Astrocyte (in vitro differentiated cells and primary cell): ENCODE data around the gene LDB1. TPM values are rescaled to one million over a fixed set of nuclear protein-coding genes. Genes with fewer than 3 reads are reported as not detected.
A peak's percentile ranks its signal among the peaks of the same experiment; 100 is the strongest.

Experiments used
- DNase-seq: peaks from one replicate; pipeline ENCODE4 v3.0.0-alpha.2; 2010; ENCODE audit warnings: low read depth
- FAIRE-seq: peaks from 2 replicates; lab custom pipeline; 2011; peaks lifted over from hg19 to GRCh38; lab: Jason Lieb, UNC
- H2AFZ ChIP-seq: 2 replicates; pipeline ENCODE4 v1.6.0; 2012; ENCODE audit warnings: low read depth, low read length, inconsistent platforms
- H3K27ac ChIP-seq: 2 replicates; pipeline ENCODE4 v1.5.1; 2011; ENCODE audit warnings: low read depth, low read length, inconsistent platforms
- H3K27me3 ChIP-seq: 2 replicates; pipeline ENCODE4 v1.6.0; 2011; ENCODE audit warnings: low read length, inconsistent platforms; ENCODE audit not compliant: insufficient read depth
- H3K36me3 ChIP-seq: 2 replicates; pipeline ENCODE4 v1.5.1; 2011; ENCODE audit warnings: low read length, inconsistent platforms; ENCODE audit not compliant: insufficient read depth
- H3K4me1 ChIP-seq: 2 replicates; pipeline ENCODE4 v1.5.1; 2011; ENCODE audit warnings: low read length, inconsistent platforms; ENCODE audit not compliant: insufficient read depth
- H3K4me2 ChIP-seq: 2 replicates; pipeline ENCODE4 v1.6.0; 2012; ENCODE audit warnings: low read length, inconsistent platforms
- H3K4me3 ChIP-seq: 2 replicates; pipeline ENCODE4 v1.5.1; 2011; ENCODE audit warnings: low read depth, mild to moderate bottlenecking, low read length, inconsistent platforms; ENCODE audit not compliant: insufficient read depth
- H3K79me2 ChIP-seq: 2 replicates; pipeline ENCODE4 v1.6.0; 2012; ENCODE audit warnings: mild to moderate bottlenecking, low read length, inconsistent platforms; ENCODE audit not compliant: insufficient read depth
- H3K9ac ChIP-seq: 2 replicates; pipeline ENCODE4 v1.6.0; 2012; ENCODE audit warnings: mild to moderate bottlenecking, low read length, inconsistent platforms
- H3K9me3 ChIP-seq: 2 replicates; pipeline ENCODE4 v1.5.1; 2012; ENCODE audit warnings: low read depth, mild to moderate bottlenecking, low read length, inconsistent platforms; ENCODE audit not compliant: insufficient read depth
- H4K20me1 ChIP-seq: 2 replicates; pipeline ENCODE4 v1.6.0; 2012; ENCODE audit warnings: low read length, inconsistent platforms; ENCODE audit not compliant: insufficient read depth
- H3K27ac Mint-ChIP-seq: one replicate; pipeline ENCODE4 v1.8.0; 2021; ENCODE audit warnings: mild to moderate bottlenecking, mixed read lengths; ENCODE audit not compliant: unreplicated experiment
- H3K27me3 Mint-ChIP-seq: one replicate; pipeline ENCODE4 v1.8.0; 2021; ENCODE audit warnings: low read depth, mixed read lengths; ENCODE audit not compliant: unreplicated experiment
- H3K36me3 Mint-ChIP-seq: one replicate; pipeline ENCODE4 v1.8.0; 2021; ENCODE audit warnings: low read depth, mixed read lengths; ENCODE audit not compliant: unreplicated experiment
- H3K4me1 Mint-ChIP-seq: one replicate; pipeline ENCODE4 v1.8.0; 2021; ENCODE audit warnings: low read depth, mixed read lengths; ENCODE audit not compliant: unreplicated experiment
- H3K4me3 Mint-ChIP-seq: one replicate; pipeline ENCODE4 v1.8.0; 2021; ENCODE audit warnings: mild to moderate bottlenecking, moderate library complexity, mixed read lengths; ENCODE audit not compliant: unreplicated experiment
- H3K9me3 Mint-ChIP-seq: one replicate; pipeline ENCODE4 v1.8.0; 2021; ENCODE audit warnings: mild to moderate bottlenecking, mixed read lengths; ENCODE audit not compliant: unreplicated experiment
- CTCF ChIP-seq: IDR thresholded peaks from 2 replicates; pipeline ENCODE4 v1.5.1; 2011; ENCODE audit warnings: low read depth, mild to moderate bottlenecking, inconsistent platforms, low read length, moderate library complexity; ENCODE audit not compliant: insufficient read depth
- EZH2 ChIP-seq: IDR thresholded peaks from 2 replicates; pipeline ENCODE4 v1.6.1; 2012; ENCODE audit warnings: mild to moderate bottlenecking, low read length, inconsistent platforms; ENCODE audit not compliant: insufficient read depth
- total RNA-seq: library from RNA; stranded (reverse); gene quantifications from 2 replicates; pipeline ENCODE4 v1.2.1, GENCODE V29; 2021

Gene LDB1
- total RNA-seq, 1 donor from 2014 or later, result 134 TPM

- Histone ChIP-seq H3K79me2 (peaks cover 16% of the 10 kb centered on the region), H3K27ac (no peak overlapping the region), H3K9ac (no peak overlapping the region), H3K27me3 (no peaks in the 10 kb centered on the region), H2AFZ (no peak overlapping the region), H3K4me2 (no peak overlapping the region), H3K4me3 (no peak overlapping the region), H3K9me3 (no peaks in the 10 kb centered on the region), H3K4me1 (peaks cover 30% of the 10 kb centered on the region), H4K20me1 (peaks cover under 1% of the 10 kb centered on the region), H3K36me3 (no peaks in the 10 kb centered on the region)
- Mint-ChIP-seq H3K4me3 (no peak overlapping the region), H3K9me3 (no peaks in the 10 kb centered on the region), H3K36me3 (no peaks in the 10 kb centered on the region), H3K27ac (no peak overlapping the region), H3K4me1 (peaks cover 25% of the 10 kb centered on the region), H3K27me3 (no peaks in the 10 kb centered on the region)
- no peak for FAIRE-seq
- DNase-seq, result no peak
- TF ChIP-seq CTCF (no peak), EZH2 (no peak)
Measured at GRCh38 chr10:102123223-102123622, 3.1 kb upstream of the LDB1 start.

GRCh38 chr10:102122450-102122849, 2.3 kb upstream of the LDB1 start:
- Histone ChIP-seq H3K4me1 (peaks cover 34% of the 10 kb centered on the region), H2AFZ (no peak overlapping the region), H3K36me3 (no peaks in the 10 kb centered on the region), H4K20me1 (peaks cover 3% of the 10 kb centered on the region), H3K4me3 (no peak overlapping the region), H3K27ac (no peak overlapping the region), H3K9me3 (no peaks in the 10 kb centered on the region), H3K27me3 (no peaks in the 10 kb centered on the region), H3K4me2 (no peak overlapping the region), H3K9ac (no peak overlapping the region), H3K79me2 (peaks cover 24% of the 10 kb centered on the region)
- H3K4me3 Mint-ChIP-seq, result peak overlapping the region; percentile 89
- no peaks in the 10 kb centered on the region for H3K27me3 Mint-ChIP-seq
- no peaks in the 10 kb centered on the region for H3K36me3 Mint-ChIP-seq
- no peaks in the 10 kb centered on the region for H3K9me3 Mint-ChIP-seq
- DNase-seq (no peak), FAIRE-seq (no peak)
- TF ChIP-seq CTCF, result no peak
- TF ChIP-seq EZH2, result no peak
- H3K27ac Mint-ChIP-seq, result no peak overlapping the region
- H3K4me1 Mint-ChIP-seq, result peaks cover 27% of the 10 kb centered on the region

- no peaks in the 10 kb centered on the region for H3K27me3 ChIP-seq
- H3K9me3 ChIP-seq, result no peaks in the 10 kb centered on the region
- TF ChIP-seq EZH2, result no peak
- TF ChIP-seq CTCF, result no peak
- Mint-ChIP-seq H3K27me3 (no peaks in the 10 kb centered on the region), H3K27ac (peak overlapping the region; percentile 93), H3K36me3 (no peaks in the 10 kb centered on the region), H3K4me3 (peak overlapping the region; percentile 89), H3K9me3 (no peaks in the 10 kb centered on the region), H3K4me1 (peaks cover 29% of the 10 kb centered on the region)
- peaks cover 6% of the 10 kb centered on the region for H4K20me1 ChIP-seq
- no peak overlapping the region for H3K9ac ChIP-seq
- FAIRE-seq, result peak; percentile 63
- peak overlapping the region; percentile 99 for H3K4me2 ChIP-seq
- H2AFZ ChIP-seq, result peak overlapping the region; percentile 75
- peaks cover 30% of the 10 kb centered on the region for H3K79me2 ChIP-seq
- no peak overlapping the region for H3K4me3 ChIP-seq
- no peak for DNase-seq
- no peaks in the 10 kb centered on the region for H3K36me3 ChIP-seq
- no peak overlapping the region for H3K27ac ChIP-seq
- H3K4me1 ChIP-seq, result peaks cover 40% of the 10 kb centered on the region
Measured at GRCh38 chr10:102121739-102122372, 1.7 kb upstream of the LDB1 start.
